Ectodermal cell (in vitro differentiated cells): ENCODE results near the gene SREBF1.

Experiments
- H3K27ac ChIP-seq: 2 replicates; pipeline ENCODE4 v1.7.0; 2013; ENCODE audit warnings: mild to moderate bottlenecking, low read depth, low read length; ENCODE audit not compliant: insufficient read depth, poor library complexity, severe bottlenecking
- H3K27me3 ChIP-seq: 2 replicates; pipeline ENCODE4 v1.7.0; 2013; ENCODE audit warnings: mild to moderate bottlenecking, low read length; ENCODE audit not compliant: insufficient read depth, control insufficient read depth, poor library complexity, severe bottlenecking
- H3K36me3 ChIP-seq: one replicate; pipeline ENCODE4 v1.7.0; 2013; ENCODE audit warnings: low read length; ENCODE audit not compliant: control insufficient read depth, insufficient read depth
- H3K4me1 ChIP-seq: one replicate; pipeline ENCODE4 v1.7.0; 2013; ENCODE audit warnings: low read length; ENCODE audit not compliant: control insufficient read depth, insufficient read depth
- H3K4me3 ChIP-seq: 2 replicates; pipeline ENCODE4 v1.7.0; 2013; ENCODE audit warnings: low read depth, low read length, control low read depth; ENCODE audit not compliant: insufficient read depth
- H3K9me3 ChIP-seq: 2 replicates; pipeline ENCODE4 v1.7.0; 2013; ENCODE audit warnings: mild to moderate bottlenecking, low read length, moderate library complexity; ENCODE audit not compliant: control insufficient read depth
- WGBS, 2 experiments: methylation state at CpG; one replicate each; pipeline ENCODE4 v1.1.7; 2013; ENCODE audit warnings: missing lambda C conversion rate in 2 of 2; 5-methylcytosine and 5-hydroxymethylcytosine counted together

SREBF1 gene

GRCh38 chr17:17787568-17787967, 49.2 kb downstream of the SREBF1 start:
- Histone ChIP-seq H3K4me3 (no peak overlapping the region), H3K27ac (no peak overlapping the region), H3K9me3 (no peaks in the 10 kb centered on the region), H3K27me3 (peaks cover 8% of the 10 kb centered on the region), H3K4me1 (peaks cover 63% of the 10 kb centered on the region), H3K36me3 (no peaks in the 10 kb centered on the region)
- WGBS, 2 experiments, result 82 to 86% methylated on average over 7 of the region's 7 CpGs

- Histone ChIP-seq H3K27me3 (peaks cover 12% of the 10 kb centered on the region), H3K4me3 (no peak overlapping the region), H3K4me1 (peaks cover 57% of the 10 kb centered on the region), H3K9me3 (no peaks in the 10 kb centered on the region), H3K27ac (no peak overlapping the region), H3K36me3 (no peaks in the 10 kb centered on the region)
- 63 to 72% methylated on average over 1 to 2 of the region's 2 CpGs for WGBS, 2 experiments
Observed at GRCh38 chr17:17786998-17787397, 49.8 kb downstream of the SREBF1 start.

DNA sequence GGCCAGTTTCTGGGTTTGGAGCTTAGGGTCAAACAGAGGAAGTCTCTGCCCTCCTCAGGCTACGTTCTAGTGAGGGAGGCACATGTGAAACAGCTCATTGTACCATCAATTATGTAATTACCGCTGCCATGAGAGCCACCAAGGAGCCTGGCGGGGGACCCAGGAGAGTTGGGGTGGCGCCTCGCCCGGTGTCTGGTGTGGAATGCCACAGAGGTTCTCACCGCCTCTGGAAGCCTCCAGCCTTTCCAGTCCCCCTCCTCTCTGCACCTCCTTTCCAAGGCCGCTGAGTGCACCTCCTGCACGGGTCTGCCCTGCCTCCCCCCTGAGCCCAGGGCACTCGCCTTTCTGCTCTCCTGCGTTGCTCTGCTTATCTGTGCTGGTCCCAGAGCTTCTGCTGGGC, 51.4 kb downstream of the SREBF1 start:
- H3K27me3 ChIP-seq, result peaks cover 18% of the 10 kb centered on the region
- no peaks in the 10 kb centered on the region for H3K36me3 ChIP-seq
- H3K9me3 ChIP-seq, result no peaks in the 10 kb centered on the region
- 75 to 76% methylated on average over 11 of the region's 11 CpGs for WGBS, 2 experiments
- peaks cover 54% of the 10 kb centered on the region for H3K4me1 ChIP-seq
- no peak overlapping the region for H3K4me3 ChIP-seq
- H3K27ac ChIP-seq, result no peak overlapping the region

- Histone ChIP-seq H3K27me3 (peaks cover 18% of the 10 kb centered on the region), H3K27ac (peak overlapping the region; percentile 57), H3K4me1 (peaks cover 51% of the 10 kb centered on the region), H3K4me3 (peak overlapping the region; percentile 8), H3K9me3 (no peaks in the 10 kb centered on the region), H3K36me3 (no peaks in the 10 kb centered on the region)
- 63 to 65% methylated on average over 7 of the region's 7 CpGs for WGBS, 2 experiments
Observed at GRCh38 chr17:17784657-17785267, 52.0 kb downstream of the SREBF1 start.

DNA sequence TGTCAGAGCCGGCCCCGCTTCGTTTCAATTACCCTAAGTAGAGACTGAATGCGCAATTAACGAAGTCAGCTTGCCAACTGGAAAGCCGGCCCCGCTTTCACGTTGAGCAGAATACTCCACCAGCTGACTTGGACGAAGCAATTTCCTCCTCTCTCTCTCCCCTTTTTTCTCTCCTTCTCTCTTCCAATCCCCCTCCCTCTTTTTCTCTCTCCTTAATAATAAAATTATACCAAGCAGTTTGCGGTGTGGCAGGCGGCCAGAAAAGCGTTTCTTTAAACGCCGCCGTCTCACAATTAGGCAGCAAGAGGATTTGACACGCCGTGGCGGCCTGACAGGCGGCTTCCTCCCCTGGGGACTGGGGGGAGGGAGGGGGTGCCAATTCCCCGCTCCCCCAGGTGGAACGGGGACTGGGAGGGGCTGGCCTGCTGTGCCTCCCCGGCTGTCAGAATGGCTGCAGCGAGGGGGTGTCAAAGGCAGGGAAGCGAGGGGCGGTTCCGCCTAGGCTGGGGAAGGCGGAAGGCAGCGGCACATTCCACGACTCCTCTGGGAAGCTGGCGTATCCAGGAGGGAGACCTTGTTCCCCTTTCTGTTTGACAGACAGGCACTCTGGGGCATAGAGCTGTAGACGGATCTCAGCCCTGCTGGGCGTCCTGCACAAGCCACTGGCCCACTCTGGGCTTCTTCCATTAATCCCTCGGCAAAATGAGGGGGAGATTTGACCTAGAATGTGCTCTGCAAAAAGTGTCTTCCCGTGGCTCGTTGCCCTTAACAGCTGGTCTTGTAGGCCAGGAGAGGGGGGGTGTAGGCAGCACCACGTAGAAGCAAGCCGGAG, 52.7 kb downstream of the SREBF1 start:
- H3K9me3 ChIP-seq, result no peaks in the 10 kb centered on the region
- 2 to 3% methylated on average over 37 of the region's 37 CpGs for WGBS, 2 experiments
- peaks cover 51% of the 10 kb centered on the region for H3K4me1 ChIP-seq
- no peaks in the 10 kb centered on the region for H3K36me3 ChIP-seq
- H3K27ac ChIP-seq, result peak overlapping the region; percentile 73
- H3K27me3 ChIP-seq, result peaks cover 18% of the 10 kb centered on the region
- H3K4me3 ChIP-seq, result peak overlapping the region; percentile 34

- Histone ChIP-seq H3K36me3 (no peaks in the 10 kb centered on the region), H3K27ac (peak overlapping the region; percentile 73), H3K9me3 (no peaks in the 10 kb centered on the region), H3K4me1 (peaks cover 57% of the 10 kb centered on the region), H3K27me3 (peaks cover 18% of the 10 kb centered on the region), H3K4me3 (peak overlapping the region; percentile 34)
- WGBS, 2 experiments, result 0% methylated on average over 75 of the region's 75 CpGs
Observed at GRCh38 chr17:17783116-17783824, 53.5 kb downstream of the SREBF1 start.

DNA sequence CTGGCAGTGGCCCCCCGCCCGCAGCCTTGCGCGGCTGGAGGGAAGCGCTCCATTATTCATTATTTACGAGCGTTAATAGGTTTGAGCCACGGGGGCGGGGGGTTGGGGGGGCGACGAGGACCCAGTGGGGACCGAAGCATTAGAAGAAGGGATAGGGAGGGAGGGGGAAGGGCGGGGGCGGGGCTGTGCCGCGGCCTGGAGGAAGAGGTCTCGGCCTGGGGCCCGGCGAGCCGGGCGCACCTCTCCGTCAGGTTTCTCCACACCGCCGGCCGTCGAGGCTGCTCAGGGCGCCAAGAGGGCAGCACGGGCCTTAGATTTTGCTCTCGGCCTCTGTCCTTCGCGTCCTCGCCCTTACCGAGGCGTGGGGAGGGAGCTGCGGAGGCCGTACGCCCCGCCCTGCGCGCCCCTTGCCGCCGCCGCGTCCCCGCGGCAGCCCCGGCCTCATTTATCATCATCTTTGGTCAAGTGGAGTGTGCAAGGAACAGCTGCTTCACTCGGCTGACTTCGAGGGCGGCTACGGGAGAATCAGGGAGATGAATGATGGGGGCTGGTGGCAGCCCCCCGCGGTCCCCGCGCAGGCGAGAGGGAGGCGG, 54.2 kb downstream of the SREBF1 start:
- peaks cover 18% of the 10 kb centered on the region for H3K27me3 ChIP-seq
- H3K4me3 ChIP-seq, result peak overlapping the region; percentile 34
- no peak overlapping the region for H3K27ac ChIP-seq
- 0% methylated on average over 54 to 56 of the region's 57 CpGs for WGBS, 2 experiments
- H3K4me1 ChIP-seq, result peaks cover 58% of the 10 kb centered on the region
- no peaks in the 10 kb centered on the region for H3K9me3 ChIP-seq
- H3K36me3 ChIP-seq, result no peaks in the 10 kb centered on the region

GRCh38 chr17:17781591-17782496, 54.9 kb downstream of the SREBF1 start:
- H3K36me3 ChIP-seq, result no peaks in the 10 kb centered on the region
- peaks cover 18% of the 10 kb centered on the region for H3K27me3 ChIP-seq
- H3K9me3 ChIP-seq, result no peaks in the 10 kb centered on the region
- WGBS, 2 experiments, result 1% methylated on average over 88 of the region's 88 CpGs
- peaks cover 58% of the 10 kb centered on the region for H3K4me1 ChIP-seq
- H3K4me3 ChIP-seq, result peak overlapping the region; percentile 34
- no peak overlapping the region for H3K27ac ChIP-seq

GRCh38 chr17:17780922-17781590, 55.7 kb downstream of the SREBF1 start:
- 4% methylated on average over 11 of the region's 11 CpGs for WGBS, 2 experiments

More at GRCh38 chr17:17780922-17781590, 55.7 kb downstream of the SREBF1 start:
- peaks cover 56% of the 10 kb centered on the region for H3K4me1 ChIP-seq
- no peak overlapping the region for H3K27ac ChIP-seq
- H3K9me3 ChIP-seq, result no peaks in the 10 kb centered on the region
- peaks cover 18% of the 10 kb centered on the region for H3K27me3 ChIP-seq
- no peak overlapping the region for H3K4me3 ChIP-seq
- no peaks in the 10 kb centered on the region for H3K36me3 ChIP-seq
